HepG2 (cell line): ENCODE results near the gene ABHD2. TPM values are rescaled to one million over a fixed set of nuclear protein-coding genes. Genes with fewer than 3 reads are reported as not detected.

Experiments used
- CHCHD3 ChIP-seq: sonication (generic); formaldehyde crosslinking; IDR thresholded peaks from 2 replicates; pipeline ENCODE4 v1.8.0; 2022; ENCODE audit warnings: mild to moderate bottlenecking, missing genetic modification reagents, moderate library complexity
- IRF1 ChIP-seq: sonication (generic); formaldehyde crosslinking; IDR thresholded peaks from 2 replicates; pipeline ENCODE4 v1.4.0; 2020; ENCODE audit warnings: low read depth, mild to moderate bottlenecking, missing genetic modification reagents
- KDM5A ChIP-seq: fragments of 200-600 bp; sonication (generic); IDR thresholded peaks from 2 replicates; pipeline ENCODE4 v1.7.0; 2018; ENCODE audit warnings: antibody characterized with exemption, mild to moderate bottlenecking, low read length, borderline replicate concordance
- MZF1 ChIP-seq: sonication (generic); formaldehyde crosslinking; IDR thresholded peaks from 2 replicates; pipeline ENCODE4 v1.8.1; 2023; ENCODE audit warnings: mild to moderate bottlenecking, missing genetic modification reagents, borderline replicate concordance
- PAF1 ChIP-seq: IDR thresholded peaks from 2 replicates; pipeline ENCODE4 v1.6.1; 2016; ENCODE audit warnings: missing genetic modification reagents, missing compliant biosample characterization
- PRDM4 ChIP-seq: sonication (generic); formaldehyde crosslinking; IDR thresholded peaks from 2 replicates; pipeline ENCODE4 v1.9.0; 2021; ENCODE audit warnings: missing genetic modification reagents, borderline replicate concordance
- RFXAP ChIP-seq: sonication (generic); formaldehyde crosslinking; IDR thresholded peaks from 2 replicates; pipeline ENCODE4 v1.4.0; 2020; ENCODE audit warnings: missing genetic modification reagents, borderline replicate concordance
- SATB2 ChIP-seq: sonication (generic); formaldehyde crosslinking; IDR thresholded peaks from 2 replicates; pipeline ENCODE4 v1.5.0; 2020; ENCODE audit warnings: missing genetic modification reagents
- SNAPC4 ChIP-seq: sonication (generic); formaldehyde crosslinking; IDR thresholded peaks from 2 replicates; pipeline ENCODE4 v1.4.0; 2020; ENCODE audit warnings: mild to moderate bottlenecking, missing genetic modification reagents
- ZNF180 ChIP-seq: sonication (generic); formaldehyde crosslinking; IDR thresholded peaks from 2 replicates; pipeline ENCODE4 v1.4.0; 2020; ENCODE audit warnings: low read depth, missing genetic modification reagents, borderline replicate concordance
- ZNF749 ChIP-seq: sonication (generic); formaldehyde crosslinking; IDR thresholded peaks from 2 replicates; pipeline ENCODE4 v1.8.0; 2022; ENCODE audit warnings: mild to moderate bottlenecking, missing genetic modification reagents, moderate library complexity, borderline replicate concordance
- ZNF781 ChIP-seq: sonication (generic); formaldehyde crosslinking; IDR thresholded peaks from 2 replicates; pipeline ENCODE4 v1.5.1; 2020; ENCODE audit warnings: borderline replicate concordance, mild to moderate bottlenecking, missing genetic modification reagents; ENCODE audit errors: not compliant biosample characterization
- polyA plus RNA-seq, 8 experiments: library from polyadenylated mRNA; depleted of rRNA in 3 of 8; stranded (reverse) in 7 of 8; unstranded in 1 of 8; fragments of >200 nt; fragmentation: Illumina TruSeq in 4 of 8; extraction: Trizol in 4 of 8; gene quantifications; 2 replicates each; pipeline versions ENCODE4 v1.2.1 to v1.2.3, GENCODE V29; 2011 to 2016; ENCODE audit warnings: low read depth in 4 of 8, missing spikeins in 1 of 8, mixed read lengths in 1 of 8; ENCODE audit not compliant: insufficient read depth in 1 of 8
- total RNA-seq, 5 experiments: library from RNA; depleted of rRNA; stranded (reverse); fragments of >200 nt; fragmentation: Illumina TruSeq; extraction: Trizol; gene quantifications; 2 replicates each; pipeline ENCODE4 v1.2.3, GENCODE V29; 2016; ENCODE audit warnings: low read depth in 1 of 5

The ABHD2 gene
- total and polyA plus RNA-seq, 2 of the 13 experiments (the other 11 are each of a cell fraction or from before 2014, with no cell fraction given): 14.8 to 22.4 TPM

- no peak for TF ChIP-seq PRDM4
- no peak for TF ChIP-seq CHCHD3
- TF ChIP-seq KDM5A: no peak
- TF ChIP-seq SNAPC4 (CRISPR knock-in tag): no peak
- TF ChIP-seq RFXAP (CRISPR knock-in tag): no peak
- TF ChIP-seq IRF1 (CRISPR knock-in tag): no peak
- no peak for TF ChIP-seq SATB2
- no peak for TF ChIP-seq ZNF749
- TF ChIP-seq MZF1 (CRISPR knock-in tag): no peak
- no peak for TF ChIP-seq ZNF781 (CRISPR knock-in tag)
- TF ChIP-seq ZNF180 (CRISPR knock-in tag): no peak
- no peak for TF ChIP-seq PAF1 (CRISPR knock-in tag)
Observed at GRCh38 chr15:89121414-89121813, 33.2 kb downstream of the ABHD2 start (continued).
